RWPE1 (cell line): Measurements from ENCODE around the gene EVI2B.
"Not testable (repeated sequence)": the region's sequence is repeated elsewhere in the genome, so short reads cannot be mapped to it uniquely, and the experiment has no call there.

Experiments used
- CTCF ChIA-PET: fragments of 350-600 bp; sonication (Branson Sonifier 250); formaldehyde crosslinking; extraction: SDS; loops from one replicate; lab custom pipeline; 2021; lab: Yijun Ruan, JAX
- POLR2A ChIA-PET: fragments of 400-600 bp; formaldehyde crosslinking; extraction: SDS; loops from one replicate; lab custom pipeline; 2020; ENCODE audit warnings: antibody characterized with exemption; ENCODE audit not compliant: low non-redundant PET; lab: Yijun Ruan, JAX
- DNase-seq: peaks from one replicate; pipeline ENCODE4 v3.0.0; 2012; ENCODE audit warnings: low spot score
- H3K27ac ChIP-seq: fragments of 450-650 bp; 2 replicates; pipeline ENCODE4 v1.5.1; 2017
- CTCF ChIP-seq: fragments of 450-650 bp; conservative IDR thresholded peaks from 2 replicates; pipeline ENCODE4 v1.5.1; 2017; ENCODE audit warnings: low read depth, mild to moderate bottlenecking

The EVI2B gene

DNA sequence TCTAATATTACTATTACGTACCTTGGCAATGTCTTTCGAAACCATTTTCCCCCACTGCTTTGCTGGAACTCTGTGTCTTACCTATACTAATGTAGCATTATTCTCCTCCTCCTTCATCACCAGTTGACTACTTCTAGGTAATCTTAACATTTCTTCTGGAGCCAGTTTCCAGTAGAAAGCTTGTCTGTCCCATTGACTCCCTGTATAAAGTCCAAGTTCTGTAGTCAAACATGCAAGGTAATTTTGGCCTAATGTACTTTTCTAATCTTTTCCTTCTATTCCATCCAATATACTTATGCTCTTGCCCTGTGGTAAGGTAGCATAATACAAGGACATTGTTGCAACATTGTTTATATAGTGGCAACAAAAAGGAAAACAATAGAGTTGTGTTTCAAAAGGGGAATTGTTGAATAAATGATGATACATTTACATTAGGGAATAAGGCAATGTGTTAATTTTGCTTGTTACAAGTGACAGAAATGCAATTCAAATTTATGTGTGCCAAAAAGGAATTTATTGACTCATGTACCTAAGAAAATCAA lies 44.7 kb downstream of the EVI2B start:
- peak overlapping the region; percentile 81 for H3K27ac ChIP-seq
- ChIA-PET POLR2A (no interaction called here), CTCF (interaction anchor here (0.6 to 1.4 kb wide), 2 partner anchors 15 to 25 kb away, joined by 4 read pairs; no protein-coding TSS in a partner anchor)
- DNase-seq: no peak
- TF ChIP-seq CTCF: no peak

- CTCF ChIA-PET: interaction anchor here (1.0 kb wide), 1 partner anchor 90 kb away, joined by 3 read pairs; no protein-coding TSS in a partner anchor
- no peak for TF ChIP-seq CTCF
- DNase-seq: no peak
- POLR2A ChIA-PET: no interaction called here
- no peak overlapping the region for H3K27ac ChIP-seq
Observed at GRCh38 chr17:31266042-31266441, 47.8 kb downstream of the EVI2B start.

- POLR2A ChIA-PET, CTCF ChIA-PET: not testable (repeated sequence)
Observed at GRCh38 chr17:31262923-31263322, 50.9 kb downstream of the EVI2B start.

DNA sequence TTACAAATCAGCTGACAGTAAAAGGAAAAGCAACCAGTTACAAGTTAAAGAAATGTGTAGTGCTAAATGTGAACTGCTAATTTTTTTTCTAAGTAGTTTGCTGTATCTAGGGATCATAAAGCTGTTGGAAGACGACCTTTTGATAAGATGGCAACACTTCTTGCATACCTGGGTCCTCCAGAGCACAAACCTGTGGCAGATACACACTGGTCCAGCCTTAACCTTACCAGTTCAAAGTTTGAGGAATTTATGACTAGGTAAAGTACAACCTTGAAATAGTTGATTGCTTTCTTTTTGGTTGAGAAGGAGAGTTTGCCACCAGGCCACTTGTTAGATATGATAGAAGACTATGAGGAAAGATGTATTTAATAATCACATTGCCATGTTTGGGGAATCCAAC lies 52.3 kb downstream of the EVI2B start:
- no peak for TF ChIP-seq CTCF
- POLR2A ChIA-PET: no interaction called here
- no peak overlapping the region for H3K27ac ChIP-seq
- CTCF ChIA-PET: interaction anchor here (0.6 kb wide), 1 partner anchor 18 kb away, joined by 3 read pairs; no protein-coding TSS in a partner anchor
- DNase-seq: no peak

More at GRCh38 chr17:31262923-31263322, 50.9 kb downstream of the EVI2B start:
- not testable (repeated sequence) for H3K27ac ChIP-seq, DNase-seq

DNA sequence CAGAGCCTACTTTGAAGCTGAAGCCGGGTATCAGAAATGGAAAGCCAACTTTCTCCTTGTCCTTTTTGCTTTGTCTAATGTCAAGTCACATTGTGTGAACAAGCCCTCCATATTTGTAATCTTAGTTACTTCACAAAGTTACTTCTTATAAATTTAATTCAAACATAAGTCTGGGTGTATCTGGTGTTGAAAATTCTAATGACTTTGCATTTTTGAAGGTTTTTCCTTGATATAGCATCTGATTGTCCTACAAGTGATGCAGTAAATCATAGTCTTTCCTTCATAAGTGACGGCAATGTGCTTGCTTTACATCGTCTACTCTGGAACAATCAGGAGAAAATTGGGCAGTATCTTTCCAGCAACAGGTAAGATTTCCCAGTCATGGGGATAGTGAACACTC lies 53.7 kb downstream of the EVI2B start:
- ChIA-PET CTCF (interaction anchor here (0.6 kb wide), 1 partner anchor 79 kb away, joined by 4 read pairs; no protein-coding TSS in a partner anchor), POLR2A (no interaction called here)
- DNase-seq: no peak
- no peak for TF ChIP-seq CTCF
- no peak overlapping the region for H3K27ac ChIP-seq

GRCh38 chr17:31256936-31257335 lies 56.9 kb downstream of the EVI2B start:
- TF ChIP-seq CTCF: no peak
- POLR2A ChIA-PET: interaction anchor here (0.5 kb wide), 1 partner anchor 114 kb away, joined by 6 read pairs; no protein-coding TSS in a partner anchor
- CTCF ChIA-PET: interaction anchor here (0.6 kb wide), 1 partner anchor 18 kb away, joined by 3 read pairs; no protein-coding TSS in a partner anchor
- no peak overlapping the region for H3K27ac ChIP-seq
- DNase-seq: no peak

DNA sequence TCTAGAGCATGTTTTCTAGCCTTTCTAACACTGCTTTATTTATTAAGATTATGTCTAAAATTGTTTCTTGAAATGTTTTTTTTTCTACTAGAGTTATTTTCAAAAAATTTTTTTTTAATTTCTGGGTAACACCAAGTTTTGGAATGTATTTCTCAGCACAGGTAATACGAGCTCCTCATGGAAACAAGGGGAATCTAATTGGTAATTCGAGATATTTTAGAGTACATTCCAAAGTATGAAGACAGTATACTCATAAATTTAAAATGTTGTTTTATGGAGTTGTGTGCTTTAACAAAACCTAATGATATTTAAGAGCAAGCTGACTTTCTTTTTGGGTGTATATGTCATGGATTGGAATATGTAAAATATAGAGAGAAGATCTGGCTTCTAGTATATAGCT lies 59.2 kb downstream of the EVI2B start:
- ChIA-PET POLR2A (no interaction called here), CTCF (interaction anchor here (0.6 kb wide), 1 partner anchor 15 kb away, joined by 4 read pairs; no protein-coding TSS in a partner anchor)

More for the DNA sequence above, 59.2 kb downstream of the EVI2B start:
- DNase-seq: no peak
- no peak for TF ChIP-seq CTCF
- no peak overlapping the region for H3K27ac ChIP-seq
